NCI-H524 treated with DMSO at 0.1 percent for 48 hours (cell line): Measurements from ENCODE around the gene CSRP3.
"Not testable (repeated sequence)": the region's sequence is repeated elsewhere in the genome, so short reads cannot be mapped to it uniquely, and the experiment has no call there.

Experiments used
- DNase-seq: peaks from one replicate; lab custom pipeline; 2025; lab: John Stamatoyannopoulos, UW

CSRP3 gene

GRCh38 chr11:19185516-19186052 lies 16.2 kb downstream of the CSRP3 start:
- no peak for DNase-seq

- no peak for DNase-seq
Measured at GRCh38 chr11:19185036-19185435, 16.7 kb downstream of the CSRP3 start.

- no peak for DNase-seq
Measured at GRCh38 chr11:19183646-19184045, 18.1 kb downstream of the CSRP3 start.

GRCh38 chr11:19181531-19182261 lies 20.1 kb downstream of the CSRP3 start:
- no peak for DNase-seq

GRCh38 chr11:19176629-19177186 lies 25.1 kb downstream of the CSRP3 start:
- DNase-seq, result no peak

- no peak for DNase-seq
Measured at GRCh38 chr11:19173964-19174638, 27.7 kb downstream of the CSRP3 start.

- DNase-seq, result no peak
Measured at GRCh38 chr11:19173004-19173689, 28.6 kb downstream of the CSRP3 start.

GRCh38 chr11:19168090-19168489 lies 33.7 kb downstream of the CSRP3 start:
- DNase-seq, result no peak

- DNase-seq, result no peak
Measured at GRCh38 chr11:19164881-19165280, 36.9 kb downstream of the CSRP3 start.

GRCh38 chr11:19164230-19164855 lies 37.4 kb downstream of the CSRP3 start:
- peak; percentile 60 for DNase-seq

- DNase-seq, result no peak
Measured at GRCh38 chr11:19163617-19164016, 38.2 kb downstream of the CSRP3 start.

GRCh38 chr11:19162951-19163505 lies 38.8 kb downstream of the CSRP3 start:
- DNase-seq, result no peak

GRCh38 chr11:19161651-19162050 lies 40.1 kb downstream of the CSRP3 start:
- DNase-seq, result no peak

GRCh38 chr11:19160847-19161246 lies 40.9 kb downstream of the CSRP3 start:
- DNase-seq, result no peak

GRCh38 chr11:19156892-19157291 lies 44.9 kb downstream of the CSRP3 start:
- no peak for DNase-seq

- DNase-seq, result no peak
Measured at GRCh38 chr11:19145319-19145718, 56.5 kb downstream of the CSRP3 start.

GRCh38 chr11:19136884-19137283 lies 64.9 kb downstream of the CSRP3 start:
- DNase-seq, result not testable (repeated sequence)

GRCh38 chr11:19134004-19134403 lies 67.8 kb downstream of the CSRP3 start:
- no peak for DNase-seq
